Measurements from ENCODE around the gene BPIFB2.
"Not testable (repeated sequence)": the region's sequence is repeated elsewhere in the genome, so short reads cannot be mapped to it uniquely, and the experiment has no call there.

The BPIFB2 gene

GRCh38 chr20:32970973-32971300, 36.6 kb upstream of the BPIFB2 start:
- DNase-seq, result no peak

DNA sequence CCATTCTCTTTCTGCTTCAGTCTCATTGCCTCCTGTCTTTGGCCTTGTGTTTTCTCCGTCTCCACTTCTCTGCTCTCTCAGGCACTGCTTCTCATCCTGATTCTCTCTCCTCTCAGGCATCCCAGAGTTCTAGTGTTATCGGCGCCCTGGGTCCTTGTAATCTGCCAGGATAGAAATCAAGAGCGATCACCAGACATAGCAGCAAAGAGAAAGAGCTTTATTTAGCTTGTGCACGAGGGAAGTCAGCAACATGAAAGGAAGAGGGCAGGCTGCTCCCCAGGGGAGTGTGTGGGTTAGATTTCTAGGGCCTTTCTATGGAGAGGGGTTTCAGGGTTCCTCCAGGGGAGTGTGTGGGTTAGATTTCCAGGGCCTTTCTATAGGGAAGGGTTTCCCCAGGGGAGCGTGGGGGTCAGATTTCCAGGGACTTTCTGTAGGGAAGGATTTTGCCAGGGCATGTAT, 35.8 kb upstream of the BPIFB2 start:
- no peak for DNase-seq

- DNase-seq, result no peak
These were observed 35.1 kb upstream of the BPIFB2 start for GRCh38 chr20:32972181-32973076.

- DNase-seq, result no peak
These were observed 34.3 kb upstream of the BPIFB2 start for GRCh38 chr20:32973077-32973717.

DNA sequence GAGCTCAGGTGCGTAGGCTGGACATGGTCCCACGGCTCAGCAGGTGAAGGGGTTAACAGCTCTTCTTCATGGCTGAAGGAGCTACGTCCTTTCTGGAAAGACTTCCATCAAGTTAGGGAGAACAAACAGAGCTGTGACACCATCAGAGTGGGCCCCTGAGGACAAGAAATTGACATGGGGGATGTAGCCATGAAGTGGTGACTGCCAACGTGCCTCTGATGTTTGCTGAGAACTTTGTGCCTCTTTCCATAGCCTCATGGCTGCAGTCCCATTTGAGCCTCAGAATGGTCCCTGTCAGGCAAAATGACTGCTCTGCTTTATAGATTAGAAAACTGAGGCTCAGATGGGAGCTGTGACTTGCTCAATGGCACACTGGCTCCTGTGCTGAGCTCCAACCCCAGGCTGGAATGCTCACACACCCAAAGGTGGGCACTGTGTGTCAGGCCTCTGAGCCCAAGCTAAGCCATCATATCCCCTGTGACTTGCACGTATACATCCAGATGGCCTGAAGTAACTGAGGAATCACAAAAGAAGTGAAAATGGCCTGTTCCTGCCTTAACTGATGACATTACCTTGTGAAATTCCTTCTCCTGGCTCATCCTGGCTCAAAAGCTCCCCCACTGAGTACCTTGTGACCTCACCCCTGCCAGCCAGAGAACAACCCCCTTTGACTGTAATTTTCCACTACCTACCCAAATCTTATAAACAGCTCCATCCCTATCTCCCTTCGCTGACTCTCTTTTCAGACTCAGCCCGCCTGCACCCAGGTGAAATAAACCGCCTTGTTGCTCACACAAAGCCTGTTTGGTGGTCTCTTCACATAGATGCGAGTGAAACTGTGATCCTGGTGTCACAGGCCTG, 33.1 kb upstream of the BPIFB2 start:
- DNase-seq, result not testable (repeated sequence)

DNA sequence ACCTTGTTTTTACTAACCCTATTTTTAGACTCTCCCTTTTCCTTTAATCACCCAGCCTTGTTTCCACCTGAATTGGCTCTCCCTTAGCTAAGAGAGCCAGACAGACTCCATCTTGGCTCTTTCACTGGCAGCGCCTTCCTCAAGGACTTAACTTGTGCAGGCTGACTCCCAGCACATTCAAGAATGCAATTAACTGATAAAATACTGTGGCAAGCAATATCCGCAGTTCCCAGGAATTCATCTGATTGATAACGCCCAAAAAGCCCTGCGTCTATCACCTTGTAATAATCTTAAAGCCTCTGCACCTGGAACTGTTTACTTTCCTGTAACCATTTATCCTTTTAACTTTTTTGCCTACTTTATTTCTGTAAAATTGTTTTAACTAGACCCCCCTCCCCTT, 32.4 kb upstream of the BPIFB2 start:
- DNase-seq, result not testable (repeated sequence)

GRCh38 chr20:32975698-32976674, 31.5 kb upstream of the BPIFB2 start:
- no peak for DNase-seq

GRCh38 chr20:32976746-32977145, 30.8 kb upstream of the BPIFB2 start:
- no peak for DNase-seq

DNA sequence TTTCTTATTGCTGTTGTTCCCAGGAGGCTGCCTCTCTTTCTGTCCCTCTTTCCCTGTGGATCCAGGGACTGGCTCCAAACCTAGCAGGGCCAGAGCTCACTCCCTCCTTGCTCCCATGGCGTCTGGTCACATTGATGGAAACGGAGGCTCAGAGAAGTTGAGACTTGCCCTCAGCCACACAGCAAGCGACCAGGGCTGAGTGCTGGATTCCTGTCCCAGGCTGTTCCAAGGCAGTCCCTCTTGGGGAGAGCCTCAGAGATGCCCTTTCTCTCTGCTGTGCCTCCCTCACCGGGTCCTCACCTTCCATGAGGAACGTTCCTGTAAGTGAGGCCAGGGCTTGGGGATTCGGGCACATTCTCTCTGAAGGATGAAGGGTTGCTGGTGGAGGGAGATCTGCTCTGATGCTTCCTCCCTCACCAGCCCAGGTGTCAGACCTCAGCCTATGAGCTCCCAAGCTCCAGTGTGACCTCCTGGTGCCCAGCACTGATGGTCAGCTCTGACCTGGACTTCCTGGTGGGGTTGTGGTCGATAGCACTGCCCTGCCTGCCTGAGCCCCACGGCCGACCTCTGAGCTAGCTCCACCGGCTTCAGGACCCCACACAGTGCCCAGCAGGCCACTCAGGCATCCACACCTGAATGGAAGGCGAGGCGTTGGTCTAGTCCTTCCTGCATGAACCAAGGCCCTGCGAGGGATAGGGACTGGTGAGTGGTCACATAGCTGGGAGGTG, 30.1 kb upstream of the BPIFB2 start:
- no peak for DNase-seq

DNA sequence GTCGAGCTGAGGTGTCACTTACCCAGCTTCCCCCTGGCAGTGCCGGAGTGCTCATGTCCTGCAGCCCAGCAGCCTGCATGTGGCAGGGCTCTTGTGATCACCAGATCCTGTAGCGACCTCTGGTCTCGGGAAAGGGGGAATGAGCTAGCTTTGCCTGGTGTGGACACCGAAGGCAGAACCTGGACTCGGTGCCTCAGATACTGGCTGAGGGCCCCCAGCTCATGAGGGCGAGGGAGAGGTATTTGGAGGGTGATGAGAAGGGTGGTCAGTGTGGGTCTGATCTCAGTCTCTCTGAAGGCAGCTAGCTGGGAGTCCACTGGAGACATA, 29.5 kb upstream of the BPIFB2 start:
- no peak for DNase-seq

DNA sequence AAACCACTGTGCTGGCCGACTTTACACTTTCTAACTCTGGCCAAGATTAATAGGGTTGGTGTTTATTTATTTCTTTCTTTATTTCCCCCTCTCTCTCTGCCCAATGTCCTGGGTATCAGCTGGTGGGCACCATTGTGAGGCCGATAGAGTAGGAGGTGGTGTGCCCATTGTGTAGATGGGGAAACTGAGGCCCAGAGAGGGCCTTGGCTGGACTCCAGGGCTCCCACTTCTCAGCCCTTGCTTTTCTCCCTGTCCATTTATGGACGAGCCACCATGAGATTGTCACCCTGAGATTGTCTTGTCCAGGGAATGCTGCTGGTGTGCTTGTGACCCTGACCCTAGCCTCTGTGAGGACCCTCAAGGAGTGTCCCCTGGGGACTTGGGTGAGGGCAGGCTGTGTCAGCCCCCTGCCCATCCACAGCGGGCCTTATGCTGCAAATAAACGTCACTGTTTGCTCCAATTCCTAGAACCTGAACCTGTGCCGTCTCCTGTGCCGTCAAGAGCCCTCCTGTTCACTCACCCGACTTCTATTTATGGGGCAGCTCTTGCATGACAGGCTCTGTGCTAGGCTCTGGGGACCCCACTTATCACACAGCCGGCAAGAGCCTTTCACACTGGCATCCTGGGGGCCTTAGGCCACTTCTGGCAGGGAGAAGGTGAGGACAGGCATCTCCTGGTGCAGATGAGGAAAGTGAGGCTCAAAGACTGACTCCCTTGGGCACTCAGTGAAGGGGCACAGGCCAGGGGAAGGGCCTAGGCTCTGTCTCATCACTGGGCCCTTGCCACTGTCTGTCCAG, 28.1 kb upstream of the BPIFB2 start:
- no peak for DNase-seq

DNA sequence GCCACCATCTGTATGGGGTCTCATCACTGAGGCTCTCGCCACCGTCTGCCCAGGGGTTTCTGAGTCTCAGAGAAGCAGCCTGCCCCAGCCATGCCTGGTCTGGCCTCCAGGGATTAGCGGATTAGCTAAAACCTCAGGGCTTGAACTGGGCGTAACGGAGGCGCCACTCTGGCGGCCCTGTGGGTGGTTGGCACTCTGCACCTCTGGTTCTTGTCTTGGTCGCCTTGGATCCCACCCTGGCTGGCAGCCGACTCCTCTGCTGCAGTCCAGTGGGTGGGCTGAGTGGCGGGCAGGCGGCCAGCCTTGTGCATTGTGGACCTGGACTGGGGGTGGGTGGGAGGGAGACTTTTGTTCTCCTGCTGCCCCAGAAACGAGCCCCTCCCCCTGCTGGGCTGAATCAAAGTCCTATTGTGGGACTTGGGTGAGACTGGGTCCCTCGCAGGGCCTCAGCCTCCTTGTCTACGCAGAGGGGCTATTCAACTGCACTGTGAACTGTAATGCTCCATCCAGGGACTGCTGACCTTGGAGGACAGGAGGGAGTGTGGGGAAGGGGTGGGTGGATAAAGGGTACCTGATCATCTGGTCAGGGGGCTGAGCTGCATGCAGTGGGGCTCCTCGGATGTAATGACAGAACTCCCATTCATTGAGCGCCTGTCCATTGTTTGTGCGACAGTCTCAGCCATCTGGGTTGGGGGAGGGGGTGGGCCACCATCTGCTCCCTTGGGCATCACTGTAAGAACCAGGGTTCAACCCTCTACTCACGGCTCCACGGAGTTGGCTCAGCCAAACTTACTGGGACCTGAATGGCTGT, 27.2 kb upstream of the BPIFB2 start:
- no peak for DNase-seq

- no peak for DNase-seq
These were observed 26.5 kb upstream of the BPIFB2 start for GRCh38 chr20:32980990-32981389.

GRCh38 chr20:32982617-32983458, 24.7 kb upstream of the BPIFB2 start:
- DNase-seq, result no peak

- DNase-seq, result no peak
These were observed 23.9 kb upstream of the BPIFB2 start for GRCh38 chr20:32983459-32984112.

GRCh38 chr20:32984196-32984595, 23.3 kb upstream of the BPIFB2 start:
- no peak for DNase-seq

DNA sequence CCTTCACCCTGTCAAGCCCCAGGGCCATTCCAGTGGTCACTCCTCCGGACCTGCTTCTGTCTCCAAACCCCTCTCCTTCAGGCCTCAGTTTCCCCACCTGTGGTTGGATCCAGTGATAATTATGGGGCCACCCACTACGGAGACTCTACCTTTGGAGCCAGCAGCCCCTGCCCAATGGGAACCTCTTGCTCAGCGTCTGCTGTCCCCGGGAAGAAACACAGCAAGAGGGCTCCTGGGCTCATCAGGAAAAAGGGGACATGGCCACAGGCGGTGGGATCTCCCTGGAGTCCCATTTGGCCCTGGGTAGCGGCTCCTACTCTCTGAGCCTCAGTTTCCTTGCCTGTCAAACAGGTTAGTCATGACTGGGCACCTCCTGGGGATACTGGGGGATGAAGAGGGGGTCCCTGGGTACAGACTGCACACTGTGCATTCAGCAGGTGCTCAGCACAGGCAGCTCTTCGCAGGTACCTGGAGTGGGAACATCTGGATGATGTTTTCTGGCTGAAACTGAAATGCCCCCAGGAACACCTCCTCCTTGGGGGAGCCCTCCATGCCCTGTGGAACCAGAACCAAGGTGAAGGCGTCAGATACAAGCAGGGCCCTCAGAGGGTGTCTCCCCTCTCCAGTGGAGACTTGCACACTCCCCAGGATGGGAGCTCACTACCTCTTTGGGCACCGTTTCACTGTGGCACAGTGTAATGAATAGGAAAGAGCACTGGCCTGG, 22.7 kb upstream of the BPIFB2 start:
- no peak for DNase-seq

DNA sequence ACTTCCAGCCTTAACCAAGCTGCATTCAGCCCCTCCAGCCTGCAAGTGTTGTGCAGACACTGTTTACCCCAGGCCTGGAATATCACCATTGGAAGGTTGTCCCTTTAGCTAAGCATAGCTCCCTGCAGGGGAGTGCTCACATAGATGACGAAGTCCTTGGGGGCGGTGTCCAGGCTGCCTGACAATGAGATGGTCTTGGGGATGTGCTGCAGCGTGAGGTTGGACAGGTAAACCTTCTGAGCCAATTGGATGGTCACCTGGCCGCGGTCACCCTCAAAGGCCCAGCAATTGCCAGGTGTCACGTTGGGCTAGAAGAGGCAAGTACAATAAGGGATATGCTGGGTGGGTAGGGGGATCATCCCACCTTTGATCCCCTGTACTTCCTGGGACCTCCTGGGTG, 21.9 kb upstream of the BPIFB2 start:
- no peak for DNase-seq
